Right lobe of liver (tissue), 6 donors: Measurements from ENCODE around the gene CAMTA1. TPM values are rescaled to one million over a fixed set of nuclear protein-coding genes. Genes with fewer than 3 reads are reported as not detected.

ENCODE experiments used
- ATAC-seq, 4 donors: fragments of 200-7000 bp; cut with Tn5 transposase; one replicate each; pipeline ENCODE4 v1.9.1; 2020; ENCODE audit warnings: mild to moderate bottlenecking in 4 of 4, moderate library complexity in 4 of 4
- DNase-seq, 3 donors: peaks; one replicate each; pipeline ENCODE4 v3.0.0-alpha.2; 2020
- H3K27ac ChIP-seq, 3 donors: fragments of 200-600 bp; one replicate each; pipeline ENCODE4 v1.8.0; 2022
- H3K27me3 ChIP-seq, 2 donors: fragments of 200-600 bp; one replicate each; pipeline ENCODE4 v1.8.0; 2022
- H3K36me3 ChIP-seq, 4 donors: fragments of 200-600 bp; sonication (generic) in 1 of 4; one replicate each; pipeline versions ENCODE4 v1.5.1 to v1.8.0; 2017 to 2022; ENCODE audit warnings: control low read depth in 1 of 4
- H3K4me1 ChIP-seq, 4 donors: fragments of 200-600 bp; sonication (generic) in 1 of 4; one replicate each; pipeline versions ENCODE4 v1.5.1 to v1.8.0; 2017 to 2022; ENCODE audit warnings: control low read depth in 1 of 4
- H3K4me3 ChIP-seq, 3 donors: fragments of 200-600 bp; one replicate each; pipeline ENCODE4 v1.8.0; 2022
- H3K9me3 ChIP-seq, 4 donors: fragments of 200-600 bp; sonication (generic) in 1 of 4; one replicate each; pipeline versions ENCODE4 v1.5.1 to v1.8.0; 2017 to 2022; ENCODE audit warnings: control low read depth in 1 of 4
- POLR2A ChIP-seq: fragments of 450-650 bp; IDR thresholded peaks from one replicate; pipeline ENCODE4 v1.6.1; 2017; ENCODE audit warnings: antibody characterized with exemption, mild to moderate bottlenecking
- WGBS: methylation state at CpG from one replicate; pipeline ENCODE4 v1.1.6; 2018; ENCODE audit warnings: low coverage, low lambda C conversion rate; ENCODE audit not compliant: insufficient coverage; ENCODE audit errors: missing lambda C conversion rate; 5-methylcytosine and 5-hydroxymethylcytosine counted together
- intact Hi-C, 2 donors: fragments of 100-400 bp; cut with DNase I; formaldehyde crosslinking; loops; one replicate each; pipeline versions ENCODE4 v1.11.2 to v1.14.1; 2022
- total RNA-seq, 6 experiments: library from RNA; depleted of rRNA in 2 of 6; stranded (reverse); fragments of >200 nt in 2 of 6; fragmentation: NEBNext Ultra II Directional in 3 of 6; extraction: Animal tissue kit (Norgen Biotek cat#: 25700) in 3 of 6; gene quantifications; one replicate each; pipeline versions ENCODE4 v1.1.0 to v1.2.4, GENCODE V29; 2016 to 2023
- TF ChIP-seq, protein P1 (sequence below), 4 donors: fragments of 200-600 bp in 3 of 4; fragments of 450-650 bp in 1 of 4; IDR thresholded peaks; one replicate each; pipeline versions ENCODE4 v1.5.1 to v1.8.0; 2016 to 2022; ENCODE audit warnings: antibody characterized with exemption in 4 of 4, mild to moderate bottlenecking in 2 of 4
- donor health status: DM: no; HTN: yes; CAD: no.
- donor health status: DM: no; HTN: no; CAD: no.
- donor health status: DM: no; HTN: no; CAD: no.
- donor health status: DM: no; HTN: yes; CAD: no.
- donor health status: DM: no; HTN: yes; CAD: no.

CAMTA1 gene
- total RNA-seq, 6 experiments from 2014 or later: 32.3 to 49.4 (median 37.2) TPM

DNA sequence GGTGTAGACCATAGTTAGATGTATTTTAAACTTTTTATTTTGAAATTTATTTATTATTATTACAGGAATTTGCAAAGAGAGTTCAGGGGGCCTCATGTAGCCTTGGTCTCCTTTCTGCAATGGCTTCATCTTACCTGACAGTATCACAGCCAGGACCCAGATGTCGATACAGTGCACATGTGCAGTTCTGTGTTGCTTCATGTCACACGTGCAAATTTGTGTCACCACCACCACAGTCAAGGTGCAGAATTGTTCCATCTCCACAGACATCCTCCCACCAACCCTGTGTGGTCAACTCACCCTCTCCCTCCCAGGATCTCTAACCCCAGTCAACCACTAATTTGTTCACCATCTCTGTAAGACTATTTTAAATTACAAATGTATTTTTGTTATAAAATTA, 184.5 kb downstream of the CAMTA1 start:
- Histone ChIP-seq H3K9me3 (no peaks in the 10 kb centered on the region), H3K27ac (no peak overlapping the region), H3K4me3 (no peak overlapping the region), H3K4me1 (no peaks in the 10 kb centered on the region), H3K27me3 (no peaks in the 10 kb centered on the region), H3K36me3 (no peaks in the 10 kb centered on the region)
- TF ChIP-seq, protein P1, sequence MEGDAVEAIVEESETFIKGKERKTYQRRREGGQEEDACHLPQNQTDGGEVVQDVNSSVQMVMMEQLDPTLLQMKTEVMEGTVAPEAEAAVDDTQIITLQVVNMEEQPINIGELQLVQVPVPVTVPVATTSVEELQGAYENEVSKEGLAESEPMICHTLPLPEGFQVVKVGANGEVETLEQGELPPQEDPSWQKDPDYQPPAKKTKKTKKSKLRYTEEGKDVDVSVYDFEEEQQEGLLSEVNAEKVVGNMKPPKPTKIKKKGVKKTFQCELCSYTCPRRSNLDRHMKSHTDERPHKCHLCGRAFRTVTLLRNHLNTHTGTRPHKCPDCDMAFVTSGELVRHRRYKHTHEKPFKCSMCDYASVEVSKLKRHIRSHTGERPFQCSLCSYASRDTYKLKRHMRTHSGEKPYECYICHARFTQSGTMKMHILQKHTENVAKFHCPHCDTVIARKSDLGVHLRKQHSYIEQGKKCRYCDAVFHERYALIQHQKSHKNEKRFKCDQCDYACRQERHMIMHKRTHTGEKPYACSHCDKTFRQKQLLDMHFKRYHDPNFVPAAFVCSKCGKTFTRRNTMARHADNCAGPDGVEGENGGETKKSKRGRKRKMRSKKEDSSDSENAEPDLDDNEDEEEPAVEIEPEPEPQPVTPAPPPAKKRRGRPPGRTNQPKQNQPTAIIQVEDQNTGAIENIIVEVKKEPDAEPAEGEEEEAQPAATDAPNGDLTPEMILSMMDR (IDR thresholded peaks at IDR 0.05): no peak
- no peak for TF ChIP-seq POLR2A
- ATAC-seq (no peak), DNase-seq (no peak)
- intact Hi-C loops: no loop called here
- WGBS: 73% methylated on average over 2 of the region's 2 CpGs

DNA sequence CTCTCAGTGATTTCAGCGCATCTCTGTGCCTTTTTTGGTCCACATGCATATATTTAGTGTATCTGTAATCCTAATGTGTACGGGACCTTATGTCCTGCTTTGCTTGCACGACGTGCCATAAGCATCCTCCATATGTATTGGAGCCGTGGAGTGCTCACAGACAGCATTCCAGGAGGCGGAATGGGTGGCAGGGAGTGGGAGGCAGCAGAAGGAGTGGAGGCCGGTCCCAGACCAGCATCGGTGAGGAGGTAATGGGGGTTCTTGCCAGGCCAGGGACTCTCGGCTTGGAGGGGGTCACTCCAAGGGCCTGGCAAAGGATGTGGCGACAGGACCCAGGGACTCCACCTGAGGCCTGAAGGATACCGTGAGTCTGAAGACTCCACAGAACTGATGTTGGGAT, 185.0 kb downstream of the CAMTA1 start:
- DNase-seq (no peak), ATAC-seq (no peak)
- 90% methylated on average over 10 of the region's 11 CpGs for WGBS
- H3K4me3 ChIP-seq: no peak overlapping the region
- no peaks in the 10 kb centered on the region for H3K36me3 ChIP-seq
- no peaks in the 10 kb centered on the region for H3K9me3 ChIP-seq
- TF ChIP-seq, protein P1 (IDR thresholded peaks at IDR 0.05): no peak
- TF ChIP-seq POLR2A: no peak
- H3K27me3 ChIP-seq: no peaks in the 10 kb centered on the region
- intact Hi-C loops: no loop called here
- no peaks in the 10 kb centered on the region for H3K4me1 ChIP-seq
- H3K27ac ChIP-seq: no peak overlapping the region

DNA sequence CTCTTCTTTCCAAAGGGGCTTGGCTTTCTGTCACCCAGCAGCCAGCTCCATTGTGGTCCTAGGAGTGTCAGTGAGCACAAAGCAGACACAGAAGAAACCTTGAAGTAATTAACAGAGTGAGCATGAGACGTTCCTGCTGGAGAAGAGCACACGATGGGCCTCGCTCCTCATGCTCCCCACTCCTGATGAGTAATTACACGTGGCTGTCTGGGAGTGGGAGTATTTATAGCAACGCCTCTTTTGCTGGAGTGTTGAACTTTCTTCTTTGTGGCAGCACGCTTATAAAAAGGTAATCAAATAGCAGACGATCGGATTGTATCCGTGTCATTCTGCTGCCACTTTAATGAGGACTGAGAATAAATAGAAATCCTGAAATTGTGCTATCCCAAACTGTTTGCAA, 185.8 kb downstream of the CAMTA1 start:
- no peaks in the 10 kb centered on the region for H3K27me3 ChIP-seq
- H3K36me3 ChIP-seq: no peaks in the 10 kb centered on the region
- H3K9me3 ChIP-seq: no peaks in the 10 kb centered on the region
- no peak overlapping the region for H3K4me3 ChIP-seq
- TF ChIP-seq, protein P1 (IDR thresholded peaks at IDR 0.05): no peak
- TF ChIP-seq POLR2A: no peak
- ATAC-seq: no peak
- DNase-seq: no peak
- 81% methylated on average over 7 of the region's 9 CpGs for WGBS
- no peaks in the 10 kb centered on the region for H3K4me1 ChIP-seq
- intact Hi-C loops: no loop called here
- H3K27ac ChIP-seq: no peak overlapping the region

DNA sequence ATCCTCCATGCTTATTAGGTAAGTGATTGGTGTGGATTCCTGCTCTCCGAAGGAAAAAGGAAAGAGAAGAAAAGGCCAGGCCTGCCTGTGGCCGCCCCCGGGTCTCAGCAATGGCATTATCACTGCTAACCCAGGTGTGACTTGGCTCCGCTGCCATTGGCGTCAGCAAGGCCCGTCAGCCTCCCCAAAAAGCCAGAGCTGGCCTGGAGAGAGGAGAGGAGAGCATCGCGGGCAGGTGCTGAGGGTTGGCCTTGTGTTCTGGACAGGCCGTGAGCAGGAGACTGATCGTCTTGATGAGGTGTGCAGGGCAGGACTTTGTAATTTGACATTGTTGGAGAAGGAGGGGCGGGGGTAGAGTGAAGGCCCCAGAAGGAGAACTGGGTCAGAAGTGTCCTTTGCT, 186.4 kb downstream of the CAMTA1 start:
- H3K27me3 ChIP-seq: no peaks in the 10 kb centered on the region
- ATAC-seq (no peak), DNase-seq (no peak)
- no peaks in the 10 kb centered on the region for H3K4me1 ChIP-seq
- no peaks in the 10 kb centered on the region for H3K9me3 ChIP-seq
- H3K36me3 ChIP-seq: no peaks in the 10 kb centered on the region
- WGBS: 90% methylated on average over 11 of the region's 11 CpGs
- H3K4me3 ChIP-seq: no peak overlapping the region
- intact Hi-C loops: no loop called here
- TF ChIP-seq POLR2A: no peak
- TF ChIP-seq, protein P1 (IDR thresholded peaks at IDR 0.05): no peak
- no peak overlapping the region for H3K27ac ChIP-seq

DNA sequence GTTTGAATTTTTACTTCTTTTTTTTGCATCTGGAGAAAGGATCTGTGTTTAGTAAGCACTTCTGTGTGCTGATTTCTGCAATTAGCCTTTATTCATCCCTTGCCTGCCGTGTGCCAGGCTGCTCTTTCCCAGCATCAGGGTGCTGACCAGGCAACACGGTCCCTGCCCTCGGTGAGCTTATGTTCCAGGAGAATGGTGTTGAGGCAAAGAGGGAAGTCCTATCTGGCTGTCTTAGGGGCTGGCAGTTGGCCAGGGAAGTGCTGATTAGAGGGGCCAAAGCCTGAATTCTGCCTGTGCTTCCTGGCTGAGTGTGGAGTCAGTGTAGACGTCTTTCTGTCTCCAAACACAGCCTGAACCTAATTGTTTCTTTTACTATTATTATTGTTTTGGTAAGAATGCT, 187.1 kb downstream of the CAMTA1 start:
- TF ChIP-seq POLR2A: no peak
- TF ChIP-seq, protein P1 (IDR thresholded peaks at IDR 0.05): no peak
- H3K27ac ChIP-seq: no peak overlapping the region
- 55% methylated on average over 4 of the region's 4 CpGs for WGBS
- ATAC-seq (no peak), DNase-seq (no peak)
- no peaks in the 10 kb centered on the region for H3K27me3 ChIP-seq
- no peaks in the 10 kb centered on the region for H3K9me3 ChIP-seq
- H3K36me3 ChIP-seq: no peaks in the 10 kb centered on the region
- no peaks in the 10 kb centered on the region for H3K4me1 ChIP-seq
- intact Hi-C loops: no loop called here
- H3K4me3 ChIP-seq: no peak overlapping the region
